DMS153 (cell line): ENCODE measurements around the gene NFE2L3.
"Not testable (repeated sequence)": the region's sequence is repeated elsewhere in the genome, so short reads cannot be mapped to it uniquely, and the experiment has no call there.

ENCODE experiments used
- DNase-seq: peaks from one replicate; lab custom pipeline; 2025; lab: John Stamatoyannopoulos, UW

Gene NFE2L3, protein sequence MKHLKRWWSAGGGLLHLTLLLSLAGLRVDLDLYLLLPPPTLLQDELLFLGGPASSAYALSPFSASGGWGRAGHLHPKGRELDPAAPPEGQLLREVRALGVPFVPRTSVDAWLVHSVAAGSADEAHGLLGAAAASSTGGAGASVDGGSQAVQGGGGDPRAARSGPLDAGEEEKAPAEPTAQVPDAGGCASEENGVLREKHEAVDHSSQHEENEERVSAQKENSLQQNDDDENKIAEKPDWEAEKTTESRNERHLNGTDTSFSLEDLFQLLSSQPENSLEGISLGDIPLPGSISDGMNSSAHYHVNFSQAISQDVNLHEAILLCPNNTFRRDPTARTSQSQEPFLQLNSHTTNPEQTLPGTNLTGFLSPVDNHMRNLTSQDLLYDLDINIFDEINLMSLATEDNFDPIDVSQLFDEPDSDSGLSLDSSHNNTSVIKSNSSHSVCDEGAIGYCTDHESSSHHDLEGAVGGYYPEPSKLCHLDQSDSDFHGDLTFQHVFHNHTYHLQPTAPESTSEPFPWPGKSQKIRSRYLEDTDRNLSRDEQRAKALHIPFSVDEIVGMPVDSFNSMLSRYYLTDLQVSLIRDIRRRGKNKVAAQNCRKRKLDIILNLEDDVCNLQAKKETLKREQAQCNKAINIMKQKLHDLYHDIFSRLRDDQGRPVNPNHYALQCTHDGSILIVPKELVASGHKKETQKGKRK

DNA sequence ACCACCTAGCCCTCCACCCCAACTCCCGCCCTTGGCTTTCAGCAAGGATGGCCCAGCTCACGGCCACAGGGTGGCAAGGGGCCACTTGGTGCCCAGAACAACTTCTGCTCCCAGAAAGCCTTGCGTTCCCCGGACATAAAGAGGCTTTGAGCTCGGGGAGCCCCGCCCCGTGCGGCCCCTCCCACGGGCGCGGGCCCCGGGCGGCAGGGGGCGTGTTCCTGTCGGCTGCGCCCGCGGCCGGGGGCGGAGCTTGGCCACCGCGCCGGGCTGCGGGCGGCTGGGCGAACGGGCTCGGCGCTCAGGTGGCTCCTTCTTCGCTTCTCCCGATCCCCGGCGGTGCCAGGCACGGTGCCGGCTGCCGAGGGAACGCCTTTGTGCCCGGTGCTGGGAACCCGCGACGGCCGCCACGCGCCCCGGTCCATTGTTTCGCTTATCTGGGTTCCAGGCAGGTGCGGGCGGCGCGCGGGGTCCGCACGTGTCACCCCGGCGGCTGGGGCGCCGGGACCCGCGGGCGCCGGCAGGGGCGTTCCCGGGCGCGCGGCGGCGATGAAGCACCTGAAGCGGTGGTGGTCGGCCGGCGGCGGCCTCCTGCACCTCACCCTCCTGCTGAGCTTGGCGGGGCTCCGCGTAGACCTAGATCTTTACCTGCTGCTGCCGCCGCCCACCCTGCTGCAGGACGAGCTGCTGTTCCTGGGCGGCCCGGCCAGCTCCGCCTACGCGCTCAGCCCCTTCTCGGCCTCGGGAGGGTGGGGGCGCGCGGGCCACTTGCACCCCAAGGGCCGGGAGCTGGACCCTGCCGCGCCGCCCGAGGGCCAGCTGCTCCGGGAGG, at the start of gene NFE2L3:
Gene NFE2L3 (plus strand): TSS at position 246 of the 829 bp plus-strand sequence. CDS start 301 bp downstream, at position 547.
- DNase-seq: peak; percentile 87

DNA sequence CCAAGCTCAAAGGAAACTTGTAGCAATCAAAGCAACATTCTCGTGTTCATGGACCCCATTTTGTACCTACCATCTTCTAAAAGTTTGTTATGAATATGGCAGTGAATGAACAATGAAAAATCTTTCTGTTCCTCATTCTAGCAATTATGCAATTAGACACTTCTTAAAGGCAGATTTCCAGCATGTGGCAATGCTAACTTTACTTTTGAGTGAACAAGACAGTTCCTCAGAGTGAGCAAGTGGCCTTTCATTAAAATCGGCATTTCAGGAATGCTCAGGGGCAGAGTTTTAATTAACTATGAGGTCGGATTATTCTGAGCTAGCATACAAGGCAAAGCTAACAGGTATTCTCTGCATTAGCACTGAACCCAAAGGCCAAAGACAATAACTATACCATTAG, 48.4 kb upstream of the NFE2L3 start:
- no peak for DNase-seq

DNA sequence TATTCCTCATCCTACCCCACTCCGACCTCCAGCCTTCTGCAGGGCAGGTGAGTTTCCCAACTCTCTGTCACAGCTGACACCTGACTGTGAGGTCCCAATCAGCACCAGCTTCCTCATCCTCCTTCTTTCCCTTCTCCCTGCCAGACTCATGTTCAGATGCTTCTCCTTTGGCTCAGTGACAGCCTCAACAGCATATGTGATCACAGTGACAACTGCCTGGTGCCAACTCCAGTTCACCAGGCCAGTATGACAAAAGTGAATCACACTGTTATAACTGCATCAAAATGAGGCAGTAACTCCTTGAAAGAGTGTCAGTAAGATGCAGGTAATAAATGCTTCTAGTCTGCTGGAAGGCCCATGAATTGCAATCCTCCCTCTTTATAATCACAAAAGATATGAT, 46.8 kb upstream of the NFE2L3 start:
- DNase-seq: no peak

DNA sequence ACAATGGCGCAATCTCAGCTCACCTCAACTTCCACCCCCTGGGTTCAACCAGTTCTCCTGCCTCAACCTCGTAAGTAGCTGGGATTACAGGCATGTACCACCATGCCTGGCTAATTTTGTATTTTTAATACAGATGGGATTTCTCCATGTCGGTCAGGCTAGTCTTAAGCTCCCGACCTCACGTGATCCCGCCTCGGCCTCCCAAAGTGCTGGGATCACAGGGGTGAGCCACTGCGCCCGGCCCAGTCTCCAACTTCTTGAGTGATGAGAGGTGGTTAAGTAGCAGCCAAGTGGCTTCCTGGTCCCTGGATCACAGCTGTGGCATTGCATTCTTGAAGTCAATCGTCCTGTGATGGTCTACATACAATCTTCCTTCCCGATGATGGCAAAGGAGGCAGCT, 46.1 kb upstream of the NFE2L3 start:
- DNase-seq: no peak

DNA sequence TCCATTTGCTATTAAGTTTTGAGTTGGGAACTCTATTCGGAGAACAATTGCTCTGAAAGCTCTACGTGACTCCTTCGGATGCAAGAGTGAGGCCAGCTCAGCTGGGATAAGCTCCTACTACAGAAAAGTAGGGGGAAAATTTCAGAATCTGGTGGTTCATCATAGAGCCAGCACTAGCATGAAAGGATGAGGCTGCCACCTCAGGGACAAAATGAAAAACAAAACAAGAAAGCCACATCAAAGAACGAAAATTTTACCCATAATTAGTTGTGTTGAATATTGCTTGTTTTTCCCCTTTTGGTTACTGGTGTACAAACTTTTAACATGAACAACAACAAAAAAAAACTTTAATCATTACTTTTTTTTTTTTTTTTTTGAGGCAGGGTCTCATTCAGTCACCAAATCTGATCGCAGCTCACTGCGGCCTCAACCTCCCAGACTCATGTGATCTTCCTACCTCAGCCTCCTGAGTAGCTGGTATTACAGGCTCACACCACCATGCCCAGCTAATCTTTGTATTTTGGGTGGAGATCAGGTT, 39.7 kb upstream of the NFE2L3 start:
- DNase-seq: no peak

DNA sequence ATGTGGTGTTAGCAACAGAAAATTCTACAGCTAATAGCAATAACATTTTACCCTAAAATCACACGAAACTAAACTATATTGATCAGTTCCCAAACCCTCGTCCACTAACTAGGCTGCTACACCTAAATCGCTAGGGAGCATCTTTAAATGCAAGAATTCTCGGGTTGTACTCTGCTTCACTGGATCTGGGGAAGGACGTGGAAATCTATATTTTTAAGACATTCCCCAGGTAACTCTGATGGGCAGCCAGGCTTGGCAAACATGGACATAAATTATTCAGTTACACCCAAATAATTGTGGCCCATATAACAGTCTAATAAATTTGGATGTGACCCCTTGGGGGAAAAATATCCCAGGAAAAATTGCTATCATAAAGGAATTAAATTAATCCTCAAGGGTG, 36.3 kb upstream of the NFE2L3 start:
- DNase-seq: no peak

DNA sequence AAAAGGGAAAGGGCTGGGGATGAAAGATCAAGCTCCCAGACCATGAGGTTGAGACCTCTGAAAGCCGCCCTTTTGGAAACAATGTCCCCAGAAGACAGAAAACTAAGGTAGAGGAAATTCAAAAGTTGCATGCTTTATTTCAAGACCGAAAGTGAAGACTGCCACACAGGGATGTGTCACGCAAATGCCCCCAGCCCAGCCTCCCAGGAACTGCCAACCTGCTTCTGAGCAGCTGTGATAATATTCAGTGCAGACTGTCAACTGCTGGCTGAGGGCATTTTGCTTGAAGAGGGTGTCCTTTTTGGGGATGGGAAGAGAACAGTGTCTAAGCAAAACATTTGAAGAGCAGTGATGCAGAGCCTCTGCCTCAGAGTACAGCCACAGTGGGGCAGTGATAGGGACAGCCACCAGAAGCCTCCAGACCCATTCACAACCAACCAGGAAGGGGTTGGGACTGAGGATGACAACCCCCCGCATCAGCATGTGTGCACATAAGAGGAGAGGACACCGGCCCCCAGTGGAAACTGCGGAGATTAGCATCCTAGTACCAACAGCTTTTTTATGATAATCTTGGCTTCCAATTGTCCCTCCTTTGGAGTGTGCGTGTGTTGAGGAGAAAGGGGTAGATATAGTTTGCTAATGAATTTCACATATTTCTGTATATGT, 34.7 kb upstream of the NFE2L3 start:
- no peak for DNase-seq

DNA sequence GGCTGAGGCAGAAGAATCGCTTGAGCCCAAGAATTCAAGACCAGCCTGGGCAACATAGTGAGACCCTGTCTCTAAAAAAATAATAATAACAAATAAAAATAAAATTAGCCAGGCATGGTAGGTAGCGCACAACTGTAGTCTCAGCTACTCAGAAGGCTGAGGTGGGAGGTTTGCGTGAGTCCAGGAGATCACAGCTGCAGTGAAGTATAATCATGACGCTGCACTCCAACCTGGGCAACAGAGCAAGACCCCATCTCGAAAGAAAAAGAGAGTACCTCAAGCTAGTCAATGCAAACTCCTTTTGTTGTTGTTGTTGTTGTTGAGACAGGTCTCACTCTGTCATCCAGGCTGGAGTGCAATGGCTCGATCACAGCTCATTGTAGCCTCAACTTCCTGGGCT, 34.0 kb upstream of the NFE2L3 start:
- DNase-seq: no peak

DNA sequence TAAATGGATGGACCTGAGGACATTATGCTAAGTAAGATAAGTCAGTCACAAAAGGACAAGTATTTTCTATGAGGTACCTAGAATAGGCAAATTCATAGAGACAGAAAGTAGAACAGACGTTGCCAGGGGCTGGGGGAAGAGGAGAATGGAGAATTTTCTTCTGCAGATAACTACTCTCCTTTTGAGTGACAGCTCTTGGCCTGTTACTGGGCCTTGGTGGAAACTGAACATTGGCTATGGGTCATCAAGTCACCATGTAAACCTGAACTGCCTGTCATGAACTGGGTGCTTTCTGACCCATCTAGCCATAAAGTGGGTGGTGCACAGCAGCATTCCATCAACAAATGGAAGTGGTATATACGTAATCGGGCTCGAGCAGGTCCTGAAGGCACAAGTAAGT, 29.3 kb upstream of the NFE2L3 start:
- DNase-seq: no peak

DNA sequence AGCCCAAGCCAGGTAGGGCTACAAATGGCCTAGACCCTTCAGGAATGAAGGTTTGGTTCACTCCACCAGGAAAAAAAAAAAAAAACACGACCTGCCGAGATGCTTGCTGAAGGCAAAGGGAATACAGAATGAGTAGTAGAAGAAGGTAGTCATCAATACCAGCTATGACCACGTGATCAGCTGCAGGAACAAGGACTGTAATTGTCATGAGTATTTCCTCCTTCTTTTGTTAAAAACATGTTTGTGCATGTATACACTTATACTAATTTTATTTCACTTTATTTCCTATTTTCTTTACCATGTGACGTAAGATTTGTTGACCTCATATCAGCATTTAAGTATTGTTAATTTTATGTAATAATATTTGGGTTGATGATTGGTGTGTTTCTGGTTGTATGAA, 27.2 kb upstream of the NFE2L3 start:
- not testable (repeated sequence) for DNase-seq

DNA sequence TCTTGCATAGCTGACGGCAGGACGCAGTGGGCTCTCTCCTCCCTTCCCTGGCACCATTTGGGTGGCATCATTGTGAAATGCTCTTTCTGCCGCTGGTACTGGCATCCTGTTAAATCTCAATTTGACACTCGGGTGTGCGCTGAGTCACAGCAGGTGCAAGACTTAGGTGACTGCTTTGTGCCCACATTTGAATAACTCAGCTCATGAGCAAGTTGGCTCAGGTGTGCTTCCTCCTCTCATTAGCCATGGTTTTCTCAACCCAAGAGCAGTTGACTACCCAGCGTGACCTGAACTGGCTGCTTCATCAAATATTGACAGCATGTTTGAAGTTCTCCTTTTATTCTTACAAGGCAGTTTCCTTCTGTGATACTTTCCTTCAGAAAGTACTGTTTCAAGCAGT, 24.6 kb upstream of the NFE2L3 start:
- DNase-seq: no peak

DNA sequence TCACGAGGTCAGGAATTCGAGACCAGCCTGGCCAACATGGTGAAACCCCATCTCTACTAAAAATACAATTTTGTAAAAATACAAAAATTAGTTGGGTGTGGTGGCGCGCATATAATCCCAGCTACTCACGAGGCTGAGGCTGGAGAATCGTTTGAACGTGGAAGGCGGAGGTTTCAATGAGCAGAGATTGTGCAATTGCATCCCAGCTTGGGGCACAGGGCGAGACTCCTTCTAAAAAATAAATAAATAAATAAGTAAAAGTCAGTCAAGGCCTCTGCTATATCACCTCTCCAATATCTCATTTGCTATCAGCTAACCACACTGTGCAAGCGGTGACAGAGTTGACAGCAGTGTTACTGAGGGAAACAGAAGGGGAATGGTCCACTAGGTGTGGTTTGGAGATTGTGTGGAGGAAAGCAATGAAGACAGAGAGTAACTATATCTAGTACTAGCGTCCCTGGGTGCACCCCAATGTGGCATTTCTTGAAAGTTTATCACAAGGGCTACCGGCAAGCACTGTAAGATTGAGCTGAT, 20.9 kb upstream of the NFE2L3 start:
- no peak for DNase-seq

DNA sequence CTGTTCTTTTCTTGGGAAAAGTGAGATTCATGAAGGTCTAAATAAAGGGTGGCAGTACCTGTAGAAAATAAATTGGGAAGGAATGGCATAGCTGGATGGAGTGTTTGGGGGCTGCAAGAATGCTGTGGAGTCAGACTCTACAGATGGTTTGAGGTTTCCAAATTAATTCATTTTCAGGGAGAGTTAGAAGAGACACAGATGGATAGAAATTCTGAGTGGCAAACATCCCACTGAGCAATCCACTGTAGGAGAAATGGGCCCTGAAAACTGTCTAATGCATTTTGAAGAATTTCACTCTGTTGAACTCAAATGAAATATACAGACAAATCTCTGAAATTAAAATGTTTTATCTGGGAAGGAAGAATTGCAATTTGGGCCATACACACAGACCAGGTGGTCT, 16.9 kb upstream of the NFE2L3 start:
- DNase-seq: no peak

DNA sequence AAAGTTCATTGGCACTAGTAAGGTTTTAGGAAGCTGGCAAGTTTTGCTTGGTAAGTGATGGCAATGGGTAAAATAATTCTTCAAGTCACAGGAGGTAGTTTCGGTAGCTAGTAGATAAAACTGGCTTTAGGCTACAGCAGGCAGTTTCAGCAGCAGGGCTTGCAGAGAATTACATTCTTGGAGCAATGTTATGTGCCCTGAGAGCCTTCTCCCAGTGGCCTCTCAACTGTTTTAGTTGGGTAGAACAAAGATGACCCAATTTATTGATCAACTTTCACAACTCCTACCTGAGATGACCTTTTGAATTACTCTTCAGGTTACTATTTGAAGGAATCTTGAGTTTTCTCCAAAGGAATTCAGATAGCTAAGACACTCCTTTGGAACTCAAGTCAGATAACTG, 16.4 kb upstream of the NFE2L3 start:
- DNase-seq: no peak

DNA sequence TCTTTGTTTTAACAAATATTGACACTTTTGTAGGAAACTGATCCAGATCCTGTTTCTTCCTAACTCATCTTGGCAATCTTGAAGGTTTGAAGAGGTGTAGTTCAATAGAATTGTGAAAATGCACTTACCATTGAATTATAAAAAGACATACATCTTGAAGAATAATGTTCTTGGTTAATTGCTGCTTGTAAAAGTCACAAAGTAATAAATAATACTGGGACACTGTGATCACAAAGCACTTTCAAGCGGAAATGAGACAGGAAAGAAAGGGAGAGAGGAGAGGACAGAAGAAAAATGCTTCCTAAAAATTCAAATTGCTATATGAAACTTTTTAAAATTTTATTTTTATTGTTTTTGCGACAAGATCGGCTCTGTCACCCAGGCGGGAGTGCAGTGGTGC, 15.2 kb upstream of the NFE2L3 start:
- no peak for DNase-seq

DNA sequence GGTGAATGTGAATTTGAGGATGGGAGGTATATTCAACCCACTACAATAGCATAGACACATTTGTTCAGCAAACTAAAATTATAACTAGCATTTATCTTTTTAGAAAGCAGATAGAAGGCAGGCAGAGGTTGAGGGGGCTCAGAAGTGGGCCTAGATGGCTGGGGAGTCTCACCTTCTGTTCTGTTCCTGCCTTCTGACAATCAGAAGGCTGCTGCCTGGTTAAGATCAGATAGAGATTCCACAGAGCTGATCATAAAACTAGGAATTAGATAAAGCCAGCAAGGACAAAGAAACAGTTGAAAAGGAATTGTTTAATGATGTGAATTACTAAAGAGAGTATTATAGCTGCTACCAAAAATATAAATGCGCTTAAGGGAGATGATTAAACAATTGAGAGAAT, 11.6 kb upstream of the NFE2L3 start:
- DNase-seq: no peak

DNA sequence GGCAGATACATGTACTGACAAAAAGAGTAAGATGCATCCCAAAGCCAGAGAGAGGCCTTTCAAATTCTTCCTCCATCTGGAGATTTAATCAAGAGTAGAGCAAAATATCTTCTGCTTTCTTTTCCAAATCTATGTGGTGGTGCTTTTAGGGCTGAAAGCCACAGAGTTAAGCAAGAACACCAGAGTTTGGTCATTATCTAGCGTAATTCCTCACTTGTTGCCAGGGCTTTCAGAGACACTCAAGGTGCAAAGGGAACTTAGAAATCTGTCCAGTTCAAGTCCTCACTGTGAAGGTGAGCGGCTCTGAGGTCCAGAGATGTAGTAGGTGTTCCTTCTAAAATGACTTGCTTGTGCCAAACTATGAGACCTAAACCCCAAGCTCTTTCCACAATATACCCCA, 10.9 kb upstream of the NFE2L3 start:
- DNase-seq: no peak

DNA sequence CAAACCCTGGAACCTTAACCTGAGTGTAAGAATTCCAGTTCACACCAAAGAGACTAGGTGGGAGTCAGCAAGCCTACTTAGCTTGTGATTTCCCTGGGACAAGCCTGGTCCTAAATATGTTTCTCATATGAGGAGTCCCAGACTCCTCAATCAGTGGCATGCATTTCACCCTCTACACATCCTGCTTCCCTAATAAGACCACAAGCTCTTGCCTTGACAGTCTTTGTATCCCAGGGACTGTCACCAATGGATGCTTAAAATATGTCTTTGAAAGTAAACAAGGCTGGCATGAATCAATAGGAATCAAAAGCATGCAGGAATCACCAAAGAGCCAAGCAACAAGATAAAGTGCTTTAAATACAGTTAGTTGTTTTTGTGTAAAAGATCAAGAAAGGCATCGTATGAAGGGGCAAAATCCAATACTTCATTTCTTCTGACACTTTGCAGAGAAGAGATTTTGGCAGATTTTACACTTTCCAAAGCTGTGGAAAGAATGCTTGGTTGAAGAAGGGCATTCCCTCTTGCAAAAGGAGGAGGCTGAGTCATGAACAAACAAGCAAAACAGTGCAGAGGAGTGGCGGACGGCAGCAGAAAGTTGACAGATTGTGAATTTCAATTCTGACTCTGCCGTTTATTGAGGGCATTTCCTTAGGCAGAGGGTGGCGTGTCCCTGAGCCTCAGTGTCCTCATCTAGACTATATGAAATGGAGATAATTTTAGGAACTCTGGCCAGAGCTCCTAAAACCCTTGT, 8.5 kb upstream of the NFE2L3 start:
- no peak for DNase-seq

DNA sequence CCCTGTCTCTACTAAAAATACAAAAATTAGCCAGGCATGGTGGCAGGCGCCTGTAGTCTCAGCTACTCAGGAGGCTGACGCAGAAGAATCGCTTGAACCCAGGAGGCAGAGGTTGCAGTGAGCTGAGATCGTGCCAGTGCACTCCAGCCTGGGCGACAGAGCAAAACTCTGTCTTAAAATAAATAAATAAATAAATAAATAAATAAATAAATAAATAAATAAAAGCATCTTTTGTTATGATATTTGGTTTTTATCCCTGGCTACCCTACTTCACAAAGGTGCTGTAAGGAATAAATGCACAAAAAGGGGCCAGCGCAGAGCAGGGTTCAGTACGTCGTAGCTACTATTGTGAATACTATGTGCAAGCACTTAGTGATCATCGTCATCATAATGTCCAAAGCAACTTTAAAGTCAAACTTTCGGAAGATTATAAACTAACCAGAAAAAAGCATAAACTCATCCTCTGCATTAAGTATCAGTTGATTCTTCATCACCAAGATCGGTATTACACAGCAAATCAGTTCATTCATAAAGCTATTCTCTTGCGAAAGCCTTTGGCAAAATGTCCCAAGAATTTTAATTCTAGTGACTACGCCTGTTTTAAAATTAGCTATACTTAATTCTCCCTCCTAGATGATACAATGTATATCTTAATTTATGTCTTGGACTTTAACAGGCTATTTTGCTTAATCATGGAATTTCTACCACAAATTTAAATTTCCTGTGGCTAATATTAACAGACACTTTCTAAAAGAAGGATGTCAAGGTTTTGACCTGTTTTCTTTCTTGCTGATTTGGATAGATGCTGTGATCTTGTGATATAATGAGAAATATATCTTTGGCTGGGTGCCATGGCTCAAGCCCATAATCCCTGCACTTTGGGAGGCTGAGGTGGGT, 7.6 kb upstream of the NFE2L3 start:
- no peak for DNase-seq

DNA sequence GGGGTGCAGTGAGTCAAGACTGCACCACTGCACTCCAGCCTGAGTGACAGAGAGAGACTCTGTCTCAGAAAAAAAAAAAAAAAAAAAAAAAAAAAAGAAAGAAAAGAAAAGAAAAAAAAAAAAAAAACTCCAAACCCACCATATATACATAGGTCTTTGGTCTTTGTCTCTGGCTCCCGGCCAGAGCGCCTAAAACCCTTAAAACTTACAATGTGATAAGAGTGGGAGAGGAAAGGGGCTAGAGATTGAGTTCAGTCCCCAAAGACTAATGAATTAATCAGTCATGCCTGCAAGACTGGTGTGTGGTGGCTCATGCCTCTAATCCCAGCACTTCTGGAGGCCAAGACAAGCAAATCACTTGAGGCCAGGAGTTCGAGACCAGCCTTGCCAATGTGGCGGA, 6.8 kb upstream of the NFE2L3 start:
- DNase-seq: no peak
